8988T (cell line): ENCODE results near the gene RAB23.
"Not testable (repeated sequence)": the region's sequence is repeated elsewhere in the genome, so short reads cannot be mapped to it uniquely, and the experiment has no call there.

Experiments used
- DNase-seq: peaks from one replicate; pipeline ENCODE4 v3.0.0; 2011

Gene RAB23

GRCh38 chr6:57221936-57222742 is at the start of gene RAB23:
Gene RAB23 (minus strand): TSS chr6:57222307. CDS start chr6:57210380, 11,927 bp downstream.
- DNase-seq: peak; percentile 68

GRCh38 chr6:57268294-57268640 is 46.2 kb upstream of the RAB23 start:
- no peak for DNase-seq

GRCh38 chr6:57267586-57268293 is 45.6 kb upstream of the RAB23 start:
- DNase-seq: peak; percentile 27

- no peak for DNase-seq
Measured at GRCh38 chr6:57265755-57266221, 43.7 kb upstream of the RAB23 start.

- no peak for DNase-seq
Measured at GRCh38 chr6:57263739-57264138, 41.6 kb upstream of the RAB23 start.

- DNase-seq: no peak
Measured at GRCh38 chr6:57262901-57263694, 41.0 kb upstream of the RAB23 start.

GRCh38 chr6:57262488-57262887 is 40.4 kb upstream of the RAB23 start:
- DNase-seq: no peak

GRCh38 chr6:57261926-57262325 is 39.8 kb upstream of the RAB23 start:
- DNase-seq: no peak

GRCh38 chr6:57259064-57259463 is 37.0 kb upstream of the RAB23 start:
- no peak for DNase-seq

- DNase-seq: no peak
Measured at GRCh38 chr6:57257911-57258541, 35.9 kb upstream of the RAB23 start.

GRCh38 chr6:57256541-57256940 is 34.4 kb upstream of the RAB23 start:
- DNase-seq: no peak

GRCh38 chr6:57255451-57256169 is 33.5 kb upstream of the RAB23 start:
- DNase-seq: no peak

- DNase-seq: no peak
Measured at GRCh38 chr6:57254055-57254717, 32.1 kb upstream of the RAB23 start.

- DNase-seq: no peak
Measured at GRCh38 chr6:57252975-57253374, 30.9 kb upstream of the RAB23 start.

GRCh38 chr6:57252137-57252536 is 30.0 kb upstream of the RAB23 start:
- DNase-seq: no peak

- DNase-seq: no peak
Measured at GRCh38 chr6:57250348-57250747, 28.2 kb upstream of the RAB23 start.

- no peak for DNase-seq
Measured at GRCh38 chr6:57248311-57248895, 26.3 kb upstream of the RAB23 start.

GRCh38 chr6:57247603-57248002 is 25.5 kb upstream of the RAB23 start:
- no peak for DNase-seq

GRCh38 chr6:57246307-57246706 is 24.2 kb upstream of the RAB23 start:
- DNase-seq: no peak

- DNase-seq: no peak
Measured at GRCh38 chr6:57243954-57244353, 21.8 kb upstream of the RAB23 start.

- DNase-seq: not testable (repeated sequence)
Measured at GRCh38 chr6:57243526-57243925, 21.4 kb upstream of the RAB23 start.
